Measurements from ENCODE around the gene ASIC4.

DNA sequence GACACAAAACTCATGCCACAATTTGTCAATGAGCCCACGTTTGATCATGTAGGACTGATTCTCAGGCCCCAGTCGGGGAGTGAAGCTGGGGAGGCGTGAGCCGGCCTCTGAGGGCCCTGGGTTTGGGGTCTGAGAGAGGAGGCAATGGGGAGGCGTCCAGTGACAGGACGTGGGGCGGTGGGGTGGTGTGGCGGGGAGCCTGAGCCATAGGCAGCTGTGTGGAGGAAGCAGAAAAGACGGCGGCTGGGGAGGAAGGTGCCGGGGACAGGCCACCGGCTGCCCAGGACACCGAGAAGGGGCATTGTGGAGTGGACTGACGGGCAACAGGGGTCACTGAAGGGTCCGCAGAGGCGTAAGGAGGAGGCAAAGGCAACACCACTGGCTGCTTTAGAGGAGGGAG, 22.1 kb downstream of the ASIC4 start:
- TF ChIP-seq, protein P1, sequence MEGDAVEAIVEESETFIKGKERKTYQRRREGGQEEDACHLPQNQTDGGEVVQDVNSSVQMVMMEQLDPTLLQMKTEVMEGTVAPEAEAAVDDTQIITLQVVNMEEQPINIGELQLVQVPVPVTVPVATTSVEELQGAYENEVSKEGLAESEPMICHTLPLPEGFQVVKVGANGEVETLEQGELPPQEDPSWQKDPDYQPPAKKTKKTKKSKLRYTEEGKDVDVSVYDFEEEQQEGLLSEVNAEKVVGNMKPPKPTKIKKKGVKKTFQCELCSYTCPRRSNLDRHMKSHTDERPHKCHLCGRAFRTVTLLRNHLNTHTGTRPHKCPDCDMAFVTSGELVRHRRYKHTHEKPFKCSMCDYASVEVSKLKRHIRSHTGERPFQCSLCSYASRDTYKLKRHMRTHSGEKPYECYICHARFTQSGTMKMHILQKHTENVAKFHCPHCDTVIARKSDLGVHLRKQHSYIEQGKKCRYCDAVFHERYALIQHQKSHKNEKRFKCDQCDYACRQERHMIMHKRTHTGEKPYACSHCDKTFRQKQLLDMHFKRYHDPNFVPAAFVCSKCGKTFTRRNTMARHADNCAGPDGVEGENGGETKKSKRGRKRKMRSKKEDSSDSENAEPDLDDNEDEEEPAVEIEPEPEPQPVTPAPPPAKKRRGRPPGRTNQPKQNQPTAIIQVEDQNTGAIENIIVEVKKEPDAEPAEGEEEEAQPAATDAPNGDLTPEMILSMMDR (IDR thresholded peaks at IDR 0.05), result no peak
- TF ChIP-seq EP300 (IDR thresholded peaks at IDR 0.05), result no peak

All from esophagus muscularis mucosa (tissue), 3 donors.